OCI-M2 (cell line): Measurements from ENCODE around the gene ZNF618.

Experiments used
- DNase-seq: peaks from one replicate; lab custom pipeline; 2025; ENCODE audit not compliant: unreplicated experiment; lab: John Stamatoyannopoulos, UW

ZNF618 gene

GRCh38 chr9:113909421-113909820 lies 33.3 kb downstream of the ZNF618 start:
- no peak for DNase-seq

GRCh38 chr9:113910036-113910639 lies 34.0 kb downstream of the ZNF618 start:
- DNase-seq = no peak

GRCh38 chr9:113911850-113912557 lies 35.9 kb downstream of the ZNF618 start:
- DNase-seq = no peak

DNA sequence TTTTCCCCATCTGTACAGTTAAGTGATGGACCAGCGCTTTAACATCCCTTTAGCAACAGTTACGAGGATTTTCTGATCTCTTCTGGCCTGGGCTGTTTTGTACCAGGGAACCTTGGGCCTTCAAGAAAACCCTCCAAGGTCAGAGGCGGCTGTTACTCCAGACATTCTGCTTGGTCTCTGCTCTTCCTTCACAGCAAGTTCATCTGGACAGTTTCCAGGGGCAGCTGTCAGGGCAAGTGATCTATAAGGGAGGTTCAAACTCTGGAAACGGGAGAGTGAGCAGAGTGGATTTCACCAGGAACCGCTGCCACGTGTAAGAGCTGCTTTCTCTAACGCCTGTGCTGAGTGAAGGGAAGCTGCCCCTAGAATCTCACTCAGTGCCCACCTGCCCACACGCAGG lies 36.7 kb downstream of the ZNF618 start:
- DNase-seq = no peak

DNA sequence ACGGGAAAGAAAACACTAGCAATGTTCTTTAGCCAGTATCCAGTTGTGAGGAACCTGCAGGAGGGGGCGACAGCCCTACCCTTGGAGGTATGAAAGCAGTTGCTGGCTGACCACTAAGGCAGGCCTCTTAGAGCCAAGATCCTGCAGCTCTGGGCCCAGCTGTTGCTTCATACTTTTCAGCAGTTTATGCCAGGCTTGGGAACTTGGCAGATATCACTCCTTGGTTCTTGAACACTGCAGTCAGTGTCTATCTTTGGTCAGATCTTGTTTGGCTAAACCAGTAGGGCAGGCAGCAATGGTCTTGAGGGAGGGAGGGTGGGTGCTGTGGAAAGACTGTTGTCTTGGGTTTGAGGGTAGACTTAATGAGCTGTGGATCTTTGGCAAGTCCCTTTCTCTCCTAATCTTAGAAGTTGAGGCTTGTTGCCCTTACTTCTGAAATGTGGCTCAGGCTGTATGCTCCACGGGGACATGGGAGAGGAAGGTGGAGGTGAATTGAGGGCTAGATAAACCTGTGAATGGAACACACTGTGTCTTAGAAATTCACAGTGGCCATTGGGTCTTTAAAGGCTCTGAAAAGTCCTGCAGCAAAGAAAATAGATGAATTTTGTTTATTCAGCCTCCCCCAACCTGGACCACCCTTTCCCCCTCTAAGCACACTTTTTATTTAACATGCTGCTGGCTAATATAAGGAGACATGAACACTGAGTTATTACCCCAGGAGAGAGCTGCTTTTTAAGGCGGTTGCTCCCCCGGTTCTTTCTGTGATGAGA lies 37.5 kb downstream of the ZNF618 start:
- no peak for DNase-seq

GRCh38 chr9:113914517-113914916 lies 38.4 kb downstream of the ZNF618 start:
- DNase-seq = no peak

DNA sequence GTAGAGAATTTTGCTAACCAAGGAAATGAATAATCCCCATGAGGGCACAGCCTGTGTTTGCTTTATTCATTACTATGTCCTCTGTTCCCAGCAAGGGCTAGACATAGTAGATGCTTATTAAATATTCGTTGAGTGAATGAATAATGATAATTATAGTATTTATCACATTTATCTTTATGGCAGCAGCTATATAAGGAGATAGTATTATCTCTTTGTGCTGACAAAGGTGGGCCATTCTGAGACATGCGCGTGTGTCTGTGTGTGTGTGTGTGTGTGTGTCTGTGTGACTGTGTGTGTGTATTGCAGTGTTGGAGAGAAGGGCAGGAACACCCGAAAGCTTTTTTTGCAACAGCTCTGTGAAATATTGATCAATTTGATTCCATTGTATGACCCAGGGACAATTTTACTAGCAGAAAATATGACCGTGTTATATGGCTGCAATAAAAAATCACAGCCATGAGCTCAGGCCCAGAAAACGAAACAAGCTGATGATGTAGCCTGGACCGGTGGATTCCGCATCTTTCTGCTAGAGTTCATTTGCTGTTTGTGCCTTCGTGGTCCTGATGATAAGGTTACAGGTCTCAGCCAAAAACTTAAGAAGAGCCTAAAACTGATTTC lies 39.8 kb downstream of the ZNF618 start:
- no peak for DNase-seq

- DNase-seq = no peak
Observed at GRCh38 chr9:113916931-113917330, 40.8 kb downstream of the ZNF618 start.

GRCh38 chr9:113918697-113919350 lies 42.7 kb downstream of the ZNF618 start:
- no peak for DNase-seq

- no peak for DNase-seq
Observed at GRCh38 chr9:113919382-113919781, 43.3 kb downstream of the ZNF618 start.

DNA sequence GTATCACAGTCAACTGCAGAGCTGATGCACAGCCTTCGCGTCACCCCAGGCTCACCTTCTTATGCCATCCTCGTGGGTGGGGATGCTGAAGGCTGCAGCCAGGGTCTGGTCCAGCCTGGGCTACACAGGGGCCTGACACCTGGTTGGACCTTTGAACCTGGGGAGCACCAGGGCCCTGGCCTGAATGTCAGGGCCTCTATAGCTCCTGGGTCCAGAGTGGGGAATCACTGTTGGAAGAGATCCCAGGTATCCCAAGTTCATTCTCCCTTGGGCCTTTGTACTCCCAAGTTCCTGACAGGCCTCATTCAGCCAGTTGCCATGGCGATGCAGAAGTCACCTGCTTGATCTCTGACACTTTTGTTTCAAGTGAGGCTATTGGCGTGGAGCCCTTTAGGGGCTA lies 43.8 kb downstream of the ZNF618 start:
- no peak for DNase-seq

DNA sequence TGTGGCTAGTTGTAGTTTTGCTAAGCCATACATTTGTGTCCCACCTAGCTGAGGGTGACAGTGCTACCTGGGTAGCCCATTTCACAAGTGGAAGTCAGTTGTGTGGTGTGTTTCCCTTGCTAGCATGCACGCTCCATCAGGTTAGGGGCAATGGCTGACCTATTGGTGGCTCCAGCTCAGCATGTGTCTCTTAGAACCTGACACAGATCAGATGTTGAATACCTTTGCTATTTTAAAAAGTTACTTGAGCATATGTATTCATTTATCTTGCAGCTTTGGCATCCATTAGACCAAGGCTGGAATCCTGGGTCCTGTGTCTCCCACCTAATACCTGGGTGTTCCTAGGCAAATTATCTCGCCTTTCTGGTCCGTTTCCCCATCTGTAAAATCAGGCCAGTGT lies 44.8 kb downstream of the ZNF618 start:
- no peak for DNase-seq

GRCh38 chr9:113921396-113921925 lies 45.4 kb downstream of the ZNF618 start:
- DNase-seq = no peak

GRCh38 chr9:113922160-113922559 lies 46.1 kb downstream of the ZNF618 start:
- no peak for DNase-seq

DNA sequence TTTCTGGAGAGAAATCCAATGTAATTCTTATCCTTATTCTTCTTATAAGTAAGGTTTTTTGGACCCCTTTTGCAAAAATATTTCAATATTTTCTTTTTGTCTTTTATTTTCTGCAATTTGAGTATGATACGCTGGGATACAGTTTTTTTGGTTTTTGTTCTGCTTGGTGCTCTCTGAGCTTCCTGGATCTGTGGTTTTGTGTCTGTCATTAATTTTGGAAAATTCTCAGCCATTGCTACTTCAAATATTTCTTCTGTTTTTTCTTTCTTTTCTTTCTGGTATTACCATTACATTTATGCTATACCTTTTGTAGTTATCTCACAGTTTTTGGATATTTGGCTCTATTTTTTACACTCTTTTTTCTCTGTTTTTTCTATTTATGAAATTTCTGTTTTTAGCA lies 50.1 kb downstream of the ZNF618 start:
- DNase-seq = no peak

DNA sequence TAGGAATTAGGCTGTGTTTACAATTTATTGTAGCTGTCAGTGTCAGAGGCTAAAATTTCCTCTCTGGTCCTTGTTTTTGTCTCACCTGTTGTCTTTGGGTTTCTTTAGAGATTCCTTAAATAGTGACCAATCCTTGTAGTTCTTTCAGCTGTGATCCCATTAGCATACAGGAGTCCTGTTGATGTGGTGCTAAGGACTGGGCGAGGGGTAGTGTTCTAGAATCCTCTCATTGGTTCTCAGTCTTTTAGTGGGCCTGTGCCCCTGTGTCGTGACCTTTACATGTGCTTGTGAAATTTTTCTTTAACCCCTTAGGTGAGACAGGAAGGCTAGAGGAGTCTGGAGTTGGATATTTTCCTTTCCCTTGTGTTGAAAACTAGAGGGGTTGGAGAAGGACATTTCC lies 51.2 kb downstream of the ZNF618 start:
- no peak for DNase-seq

GRCh38 chr9:113928269-113928668 lies 52.2 kb downstream of the ZNF618 start:
- DNase-seq = no peak

DNA sequence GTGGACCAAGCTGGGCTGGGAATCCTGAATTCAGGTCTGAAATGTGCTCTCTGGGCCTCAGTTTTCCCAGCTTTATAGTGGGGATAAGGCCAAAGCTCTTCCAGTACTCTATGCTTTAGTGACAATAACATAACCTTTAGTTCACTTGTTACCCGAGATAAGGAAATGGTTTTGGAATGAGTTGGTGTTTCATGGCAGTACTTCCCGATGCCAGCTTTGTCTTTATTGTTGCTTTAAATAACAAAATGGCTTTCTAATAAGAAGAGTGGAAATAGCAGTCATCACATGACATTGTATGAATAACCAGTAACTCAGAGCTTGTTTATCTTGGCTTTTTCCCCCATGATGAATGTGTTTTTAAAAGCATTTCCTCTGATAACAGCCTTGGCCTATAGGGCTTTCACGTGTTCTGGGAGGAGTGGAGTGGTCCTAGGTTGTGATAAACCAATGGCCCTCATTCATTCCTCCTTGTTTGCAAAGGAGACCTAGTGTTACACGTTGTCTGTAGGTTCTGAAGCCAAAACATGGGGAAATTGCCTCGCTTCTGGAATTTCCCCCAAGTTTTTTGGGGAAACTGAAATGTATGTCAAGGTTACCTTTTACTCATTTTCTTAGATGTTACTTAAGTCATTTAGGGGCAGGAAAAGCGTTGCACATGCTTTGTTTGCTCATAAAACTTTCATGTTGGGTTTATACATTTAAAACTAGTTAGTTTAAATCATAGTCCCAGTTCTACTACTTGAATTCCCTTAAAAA lies 53.7 kb downstream of the ZNF618 start:
- no peak for DNase-seq

GRCh38 chr9:113930390-113930783 lies 54.3 kb downstream of the ZNF618 start:
- no peak for DNase-seq

DNA sequence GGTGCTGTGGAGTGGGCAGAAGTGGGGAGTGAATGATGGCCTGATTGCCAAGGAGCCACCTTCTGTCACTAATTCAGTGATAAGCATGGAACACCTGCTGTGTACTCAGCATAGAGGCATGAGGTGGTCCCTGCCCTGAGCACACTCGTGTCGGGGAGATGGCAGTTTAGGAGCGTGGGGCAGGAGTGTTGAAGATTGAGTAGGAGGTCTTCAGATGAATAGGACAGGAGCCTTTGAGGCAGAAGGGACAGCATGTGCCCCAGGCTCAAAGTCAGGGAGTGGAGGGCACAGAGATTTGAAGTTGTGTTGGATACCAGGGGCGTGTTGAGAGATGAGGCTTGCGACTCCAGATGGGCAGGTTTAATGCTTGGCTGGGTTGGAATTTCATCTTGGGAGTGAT lies 55.0 kb downstream of the ZNF618 start:
- no peak for DNase-seq
